Measurements from ENCODE around the gene CAMK2B. TPM values are rescaled to one million over a fixed set of nuclear protein-coding genes. Genes with fewer than 3 reads are reported as not detected.
A peak's percentile ranks its signal among the peaks of the same experiment; 100 is the strongest.

The CAMK2B gene
- total and polyA plus RNA-seq, 7 donors = 0.23 to 3.2 (median 1.5) TPM; not detected in 1

DNA sequence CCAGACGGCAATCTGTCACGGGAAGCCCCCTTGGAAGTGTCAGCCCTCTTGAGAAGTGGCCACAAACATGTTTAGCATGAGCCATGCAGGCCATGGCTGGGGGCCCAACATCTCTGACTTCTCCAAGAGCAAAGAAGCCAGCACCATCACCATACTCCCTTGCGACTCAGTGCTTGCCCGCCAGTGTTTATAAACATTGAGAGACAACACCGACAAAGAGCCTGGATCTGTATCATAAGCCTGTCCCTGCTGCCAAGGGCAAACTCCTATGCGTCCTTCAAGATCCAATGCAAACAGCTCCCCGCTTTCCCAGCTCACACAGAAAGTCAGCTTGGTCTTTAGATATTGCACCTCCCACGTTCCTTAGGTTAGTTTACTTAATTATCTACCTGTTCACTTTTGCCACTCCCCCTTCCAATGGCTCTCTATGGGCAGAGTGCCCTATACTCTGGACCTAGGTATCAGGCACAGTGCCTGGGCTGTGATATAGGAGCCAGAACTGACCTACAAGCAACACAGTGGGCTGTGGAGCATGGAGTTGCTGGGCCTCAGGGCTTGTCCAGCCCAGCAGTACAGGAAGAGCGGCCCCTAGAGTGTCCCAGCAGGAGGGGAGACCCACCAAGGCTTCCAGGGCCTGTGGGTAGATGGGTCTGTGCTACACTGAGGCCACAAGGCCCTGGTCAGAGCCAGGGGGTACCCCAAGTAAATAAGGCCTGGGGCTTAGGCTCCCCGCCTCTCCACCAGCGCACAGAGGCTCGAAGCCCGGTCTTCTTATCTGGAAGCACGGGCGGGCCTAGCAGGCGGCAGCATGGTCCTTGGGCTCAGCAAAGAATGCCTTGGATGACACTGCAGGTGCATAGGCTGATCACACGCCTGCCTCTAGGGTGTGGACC lies 37.7 kb downstream of the CAMK2B start:
- Histone ChIP-seq H3K4me1 (no peaks in the 10 kb centered on the region), H3K9me3 (no peaks in the 10 kb centered on the region), H3K4me3 (no peak overlapping the region), H3K36me3 (no peaks in the 10 kb centered on the region), H3K27me3 (peaks cover 0 to 1% (median 0%) of the 10 kb centered on the region in 3 donors), H3K27ac (no peak overlapping the region)
- TF ChIP-seq POLR2AphosphoS5 (IDR thresholded peaks at IDR 0.05) = no peak
- TF ChIP-seq, protein P1, sequence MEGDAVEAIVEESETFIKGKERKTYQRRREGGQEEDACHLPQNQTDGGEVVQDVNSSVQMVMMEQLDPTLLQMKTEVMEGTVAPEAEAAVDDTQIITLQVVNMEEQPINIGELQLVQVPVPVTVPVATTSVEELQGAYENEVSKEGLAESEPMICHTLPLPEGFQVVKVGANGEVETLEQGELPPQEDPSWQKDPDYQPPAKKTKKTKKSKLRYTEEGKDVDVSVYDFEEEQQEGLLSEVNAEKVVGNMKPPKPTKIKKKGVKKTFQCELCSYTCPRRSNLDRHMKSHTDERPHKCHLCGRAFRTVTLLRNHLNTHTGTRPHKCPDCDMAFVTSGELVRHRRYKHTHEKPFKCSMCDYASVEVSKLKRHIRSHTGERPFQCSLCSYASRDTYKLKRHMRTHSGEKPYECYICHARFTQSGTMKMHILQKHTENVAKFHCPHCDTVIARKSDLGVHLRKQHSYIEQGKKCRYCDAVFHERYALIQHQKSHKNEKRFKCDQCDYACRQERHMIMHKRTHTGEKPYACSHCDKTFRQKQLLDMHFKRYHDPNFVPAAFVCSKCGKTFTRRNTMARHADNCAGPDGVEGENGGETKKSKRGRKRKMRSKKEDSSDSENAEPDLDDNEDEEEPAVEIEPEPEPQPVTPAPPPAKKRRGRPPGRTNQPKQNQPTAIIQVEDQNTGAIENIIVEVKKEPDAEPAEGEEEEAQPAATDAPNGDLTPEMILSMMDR (IDR thresholded peaks at IDR 0.05) = no peak
- TF ChIP-seq POLR2A (IDR thresholded peaks at IDR 0.05) = no peak
- TF ChIP-seq EP300 (IDR thresholded peaks at IDR 0.05) = no peak
- WGBS, 2 donors = 81 to 83% methylated on average over 17 of the region's 17 CpGs
- intact Hi-C loops (cut with DNase I) = no loop called here
- peak; percentile 57 for DNase-seq

DNA sequence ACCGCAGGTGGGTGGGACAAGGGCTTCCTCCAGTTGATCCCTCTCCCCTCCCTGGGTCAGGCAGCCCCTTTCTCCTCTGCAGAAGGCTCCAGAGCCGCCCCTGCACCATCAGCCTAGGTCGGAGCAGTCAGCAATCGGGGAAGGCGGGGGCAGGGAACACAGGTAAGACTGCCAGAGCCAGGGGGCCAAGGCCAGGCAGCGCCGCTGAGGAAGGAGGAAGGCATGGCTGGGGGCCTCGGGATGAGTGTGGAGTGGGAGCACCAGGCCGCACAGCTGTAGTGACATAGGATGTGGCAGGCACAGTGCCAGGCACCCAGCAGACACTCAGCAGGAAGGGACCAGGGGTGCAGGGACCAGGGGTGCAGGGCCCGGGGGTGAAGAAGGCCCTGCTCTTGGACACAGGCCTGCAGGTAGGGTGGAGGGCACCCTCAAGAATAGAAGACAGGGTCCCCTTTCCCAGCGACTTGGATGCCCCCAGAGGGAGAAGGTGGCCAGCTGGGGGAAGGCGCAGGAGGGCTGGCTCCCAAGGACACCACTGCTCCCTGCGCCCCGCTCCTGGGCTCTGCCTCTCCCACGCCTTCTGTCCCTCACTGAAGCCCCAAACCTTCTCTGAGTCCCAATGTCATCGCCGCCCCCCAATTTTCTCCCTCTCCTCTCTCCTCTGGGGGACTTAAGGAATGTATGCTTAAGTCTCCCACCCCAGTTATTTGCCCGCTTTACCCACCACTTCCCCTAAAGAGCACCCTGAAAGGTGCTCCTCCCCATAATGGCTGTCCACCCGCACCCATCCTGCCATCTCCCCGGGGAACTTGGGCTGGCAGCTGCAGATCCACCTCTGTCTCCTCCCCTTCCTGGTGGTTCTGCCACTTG lies 38.5 kb downstream of the CAMK2B start:
- 82 to 86% methylated on average over 20 of the region's 20 CpGs for WGBS, 2 donors
- intact Hi-C loops (cut with DNase I) = no loop called here
- peak; percentile 60 for DNase-seq
- no peak overlapping the region for H3K4me3 ChIP-seq
- H3K27me3 ChIP-seq = no peaks in the 10 kb centered on the region
- H3K36me3 ChIP-seq = no peaks in the 10 kb centered on the region
- no peaks in the 10 kb centered on the region for H3K4me1 ChIP-seq
- TF ChIP-seq POLR2AphosphoS5 (IDR thresholded peaks at IDR 0.05) = no peak
- TF ChIP-seq, protein P1 (IDR thresholded peaks at IDR 0.05) = no peak
- H3K27ac ChIP-seq = no peak overlapping the region
- H3K9me3 ChIP-seq = no peaks in the 10 kb centered on the region

DNA sequence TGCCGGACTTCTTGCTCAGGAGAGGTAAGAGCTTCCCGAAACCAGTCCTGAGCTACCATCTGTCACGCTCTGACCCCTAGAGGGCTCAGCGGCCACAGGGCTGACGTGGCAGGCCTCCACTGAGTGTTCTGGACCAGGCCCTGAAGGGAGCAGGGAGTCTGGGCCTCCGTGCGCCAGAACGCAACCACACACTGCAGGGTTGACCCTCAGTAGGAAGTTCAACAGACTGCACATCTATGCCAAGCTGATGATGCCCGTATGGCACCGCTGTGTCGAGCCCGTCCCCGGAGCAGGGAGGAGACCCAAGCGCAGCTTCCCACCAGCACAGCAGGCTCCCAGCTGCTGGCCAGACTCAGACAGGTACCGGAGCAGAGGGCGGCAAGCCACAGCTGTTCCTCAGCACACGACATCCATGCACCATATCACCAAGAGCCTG lies 39.2 kb downstream of the CAMK2B start:
- Histone ChIP-seq H3K27me3 (no peaks in the 10 kb centered on the region), H3K36me3 (no peaks in the 10 kb centered on the region), H3K4me3 (no peak overlapping the region), H3K9me3 (no peaks in the 10 kb centered on the region), H3K4me1 (no peaks in the 10 kb centered on the region), H3K27ac (no peak overlapping the region)
- intact Hi-C loops (cut with DNase I) = no loop called here
- TF ChIP-seq POLR2A (IDR thresholded peaks at IDR 0.05) (no peak), EP300 (IDR thresholded peaks at IDR 0.05) (no peak), POLR2AphosphoS5 (IDR thresholded peaks at IDR 0.05) (no peak)
- TF ChIP-seq, protein P1 (IDR thresholded peaks at IDR 0.05) = no peak
- 87 to 93% methylated on average over 17 of the region's 17 CpGs for WGBS, 2 donors
- DNase-seq = peak; percentile 47

DNA sequence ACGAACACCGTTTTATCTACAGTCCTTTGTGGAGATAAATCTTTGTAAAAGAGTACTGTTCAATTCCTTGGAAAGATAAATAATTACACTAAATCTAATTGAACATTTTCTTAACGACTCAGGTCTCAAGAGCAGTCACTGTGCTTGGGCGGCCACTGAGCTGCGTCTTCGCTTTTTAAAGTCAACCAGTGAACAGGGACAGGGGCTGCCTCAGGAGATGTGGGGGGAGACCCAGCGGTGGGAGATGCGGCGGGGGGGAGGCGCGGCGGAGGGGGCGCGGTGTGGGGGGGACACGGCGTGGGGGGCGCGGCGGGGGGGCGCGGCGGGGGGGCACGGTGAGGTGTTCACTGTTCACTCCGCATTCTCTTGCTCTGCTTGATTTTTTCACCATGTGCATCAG lies 39.8 kb downstream of the CAMK2B start:
- intact Hi-C loops (cut with DNase I) = no loop called here
- Histone ChIP-seq H3K36me3 (no peaks in the 10 kb centered on the region), H3K9me3 (no peaks in the 10 kb centered on the region), H3K27me3 (no peaks in the 10 kb centered on the region), H3K27ac (no peak overlapping the region), H3K4me1 (no peaks in the 10 kb centered on the region), H3K4me3 (no peak overlapping the region)
- no peak for TF ChIP-seq POLR2AphosphoS5 (IDR thresholded peaks at IDR 0.05)
- no peak for TF ChIP-seq POLR2A (IDR thresholded peaks at IDR 0.05)
- no peak for TF ChIP-seq EP300 (IDR thresholded peaks at IDR 0.05)
- TF ChIP-seq, protein P1 (IDR thresholded peaks at IDR 0.05) = no peak
- DNase-seq = no peak
- WGBS, 2 donors = 88 to 90% methylated on average over 24 of the region's 24 CpGs

Data from sigmoid colon (tissue), 7 donors.